Measurements from ENCODE around the gene ARHGEF25.

GRCh38 chr12:57577981-57578758, 33.1 kb upstream of the ARHGEF25 start:
- TF ChIP-seq POLR2AphosphoS5 (IDR thresholded peaks at IDR 0.05; ENCODE audit: low read depth) = no peak
- TF ChIP-seq CTCF (IDR thresholded peaks at IDR 0.05; ENCODE audit: insufficient read depth, low read length) = no peak
- TF ChIP-seq, protein P1, sequence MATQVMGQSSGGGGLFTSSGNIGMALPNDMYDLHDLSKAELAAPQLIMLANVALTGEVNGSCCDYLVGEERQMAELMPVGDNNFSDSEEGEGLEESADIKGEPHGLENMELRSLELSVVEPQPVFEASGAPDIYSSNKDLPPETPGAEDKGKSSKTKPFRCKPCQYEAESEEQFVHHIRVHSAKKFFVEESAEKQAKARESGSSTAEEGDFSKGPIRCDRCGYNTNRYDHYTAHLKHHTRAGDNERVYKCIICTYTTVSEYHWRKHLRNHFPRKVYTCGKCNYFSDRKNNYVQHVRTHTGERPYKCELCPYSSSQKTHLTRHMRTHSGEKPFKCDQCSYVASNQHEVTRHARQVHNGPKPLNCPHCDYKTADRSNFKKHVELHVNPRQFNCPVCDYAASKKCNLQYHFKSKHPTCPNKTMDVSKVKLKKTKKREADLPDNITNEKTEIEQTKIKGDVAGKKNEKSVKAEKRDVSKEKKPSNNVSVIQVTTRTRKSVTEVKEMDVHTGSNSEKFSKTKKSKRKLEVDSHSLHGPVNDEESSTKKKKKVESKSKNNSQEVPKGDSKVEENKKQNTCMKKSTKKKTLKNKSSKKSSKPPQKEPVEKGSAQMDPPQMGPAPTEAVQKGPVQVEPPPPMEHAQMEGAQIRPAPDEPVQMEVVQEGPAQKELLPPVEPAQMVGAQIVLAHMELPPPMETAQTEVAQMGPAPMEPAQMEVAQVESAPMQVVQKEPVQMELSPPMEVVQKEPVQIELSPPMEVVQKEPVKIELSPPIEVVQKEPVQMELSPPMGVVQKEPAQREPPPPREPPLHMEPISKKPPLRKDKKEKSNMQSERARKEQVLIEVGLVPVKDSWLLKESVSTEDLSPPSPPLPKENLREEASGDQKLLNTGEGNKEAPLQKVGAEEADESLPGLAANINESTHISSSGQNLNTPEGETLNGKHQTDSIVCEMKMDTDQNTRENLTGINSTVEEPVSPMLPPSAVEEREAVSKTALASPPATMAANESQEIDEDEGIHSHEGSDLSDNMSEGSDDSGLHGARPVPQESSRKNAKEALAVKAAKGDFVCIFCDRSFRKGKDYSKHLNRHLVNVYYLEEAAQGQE (IDR thresholded peaks at IDR 0.05; ENCODE audit: insufficient replicate concordance, low read depth) = no peak

All from HL-60 (cell line).